A549 (cell line): ENCODE measurements around the gene PLEKHA1. TPM values are rescaled to one million over a fixed set of nuclear protein-coding genes. Genes with fewer than 3 reads are reported as not detected.

Experiments used
- ATAC-seq, 2 experiments: fragments of 200-7000 bp in 1 of 2; fragments of >200 bp in 1 of 2; cut with Nextera tagmentation in 1 of 2; cut with Tn5 transposase in 1 of 2; 3 replicates each; pipeline versions ENCODE4 v1.8.0 to v1.9.1; 2018 to 2020; ENCODE audit warnings: mild to moderate bottlenecking in 1 of 2, moderate library complexity in 1 of 2
- CTCF ChIA-PET: fragments of 300-600 bp; sonication (Branson Sonifier 250); formaldehyde crosslinking; extraction: SDS; loops from one replicate; lab custom pipeline; 2021; ENCODE audit warnings: antibody characterized with exemption, inconsistent platforms; lab: Yijun Ruan, JAX
- POLR2A ChIA-PET: fragments of 350-600 bp; formaldehyde crosslinking; extraction: SDS; loops from one replicate; lab custom pipeline; 2021; ENCODE audit warnings: antibody characterized with exemption, inconsistent platforms; lab: Yijun Ruan, JAX
- DNase-seq, 2 experiments: peaks; one replicate each; pipeline versions ENCODE4 v3.0.0 to v3.0.0-alpha.2; 2011 to 2016; ENCODE audit warnings: low read depth in 1 of 2, low spot score in 1 of 2
- FAIRE-seq: peaks from 2 replicates; lab custom pipeline; 2011; peaks lifted over from hg19 to GRCh38; lab: Jason Lieb, UNC
- H3K27ac ChIP-seq, 2 experiments: fragments of >200 bp; sonication (Bioruptor Twin); formaldehyde crosslinking; 3 replicates each; pipeline ENCODE4 v1.5.1; 2016 to 2017
- H3K4me1 ChIP-seq: fragments of >200 bp; sonication (Bioruptor Twin); formaldehyde crosslinking; 3 replicates; pipeline ENCODE4 v1.6.1; 2016
- H3K4me2 ChIP-seq: fragments of >200 bp; sonication (Bioruptor Twin); formaldehyde crosslinking; 3 replicates; pipeline ENCODE4 v1.6.1; 2016
- H3K4me3 ChIP-seq: fragments of >200 bp; sonication (Bioruptor Twin); formaldehyde crosslinking; 3 replicates; pipeline ENCODE4 v1.5.1; 2016
- H3K9me3 ChIP-seq: fragments of >200 bp; sonication (Bioruptor Twin); formaldehyde crosslinking; 3 replicates; pipeline ENCODE4 v1.6.1; 2016
- BCL3 ChIP-seq: fragments of >200 bp; sonication (Bioruptor Twin); formaldehyde crosslinking; IDR thresholded peaks from 3 replicates; pipeline ENCODE4 v1.6.1; 2016
- BHLHE40 ChIP-seq: IDR thresholded peaks from 2 replicates; pipeline ENCODE4 v1.6.1; 2012; ENCODE audit warnings: low read depth, low read length, inconsistent platforms
- CBX2 ChIP-seq: fragments of 200-600 bp; sonication (generic); IDR thresholded peaks from 2 replicates; pipeline ENCODE4 v1.6.1; 2016; ENCODE audit warnings: low read depth, mild to moderate bottlenecking, borderline replicate concordance
- CHD2 ChIP-seq: fragments of 150-350 bp; IDR thresholded peaks from 2 replicates; pipeline ENCODE4 v1.6.1; 2014; ENCODE audit warnings: low read length; ENCODE audit not compliant: partially characterized antibody
- CTCF ChIP-seq: fragments of >200 bp; sonication (Bioruptor Twin); formaldehyde crosslinking; IDR thresholded peaks from 3 replicates; pipeline ENCODE4 v1.5.1; 2016
- E2F6 ChIP-seq: IDR thresholded peaks from 2 replicates; pipeline ENCODE4 v1.6.1; 2012; ENCODE audit warnings: low read depth, borderline replicate concordance
- EHF ChIP-seq: fragments of 250-450 bp; sonication (Bioruptor Pico); IDR thresholded peaks from 2 replicates; pipeline ENCODE4 v1.5.0; 2020; ENCODE audit warnings: mild to moderate bottlenecking
- ELK1 ChIP-seq: fragments of 150-350 bp; IDR thresholded peaks from 2 replicates; pipeline ENCODE4 v1.6.1; 2014; ENCODE audit warnings: low read depth, mild to moderate bottlenecking, low read length
- EP300 ChIP-seq, 2 experiments: fragments of >200 bp; sonication (Bioruptor Twin); formaldehyde crosslinking; IDR thresholded peaks; 2 replicates in 1 of 2; 3 replicates in 1 of 2; pipeline ENCODE4 v1.6.1; 2016 to 2017
- ESRRA ChIP-seq: fragments of 150-350 bp; IDR thresholded peaks from 2 replicates; pipeline ENCODE4 v1.6.1; 2014; ENCODE audit warnings: mild to moderate bottlenecking, low read length, borderline replicate concordance
- FOSB ChIP-seq: fragments of 250-450 bp; sonication (Bioruptor Pico); IDR thresholded peaks from 2 replicates; pipeline ENCODE4 v1.5.0; 2020; ENCODE audit warnings: mild to moderate bottlenecking, moderate library complexity
- FOSL2 ChIP-seq, 2 experiments: fragments of 450-650 bp in 1 of 2; fragments of >200 bp in 1 of 2; sonication (Bioruptor Twin) in 1 of 2; formaldehyde crosslinking; IDR thresholded peaks; 2 replicates each; pipeline versions ENCODE4 v1.5.0 to v1.6.1; 2016 to 2020; ENCODE audit warnings: mild to moderate bottlenecking in 1 of 2, moderate library complexity in 1 of 2
- FOXS1 ChIP-seq: fragments of 250-450 bp; sonication (Bioruptor Pico); IDR thresholded peaks from 2 replicates; pipeline ENCODE4 v1.5.0; 2020; ENCODE audit warnings: mild to moderate bottlenecking, moderate library complexity
- GATA3 ChIP-seq: IDR thresholded peaks from 2 replicates; pipeline ENCODE4 v1.6.1; 2012; ENCODE audit warnings: borderline replicate concordance
- HES2 ChIP-seq: fragments of >200 bp; sonication (Bioruptor Twin); formaldehyde crosslinking; IDR thresholded peaks from 2 replicates; pipeline ENCODE4 v1.6.1; 2016
- HOXA7 ChIP-seq: fragments of 250-450 bp; sonication (Bioruptor Pico); IDR thresholded peaks from 2 replicates; pipeline ENCODE4 v1.5.0; 2020; ENCODE audit warnings: mild to moderate bottlenecking, moderate library complexity
- HOXB5 ChIP-seq: fragments of 250-450 bp; sonication (Bioruptor Pico); IDR thresholded peaks from 2 replicates; pipeline ENCODE4 v1.5.0; 2020; ENCODE audit warnings: mild to moderate bottlenecking, moderate library complexity
- JUNB ChIP-seq: fragments of >200 bp; sonication (Bioruptor Twin); formaldehyde crosslinking; IDR thresholded peaks from 2 replicates; pipeline ENCODE4 v1.6.1; 2016
- PBX3 ChIP-seq: IDR thresholded peaks from 2 replicates; pipeline ENCODE4 v1.6.1; 2012
- RARB ChIP-seq: fragments of 250-450 bp; sonication (Bioruptor Pico); IDR thresholded peaks from 2 replicates; pipeline ENCODE4 v1.8.0; 2021; ENCODE audit warnings: mild to moderate bottlenecking, moderate library complexity
- REST ChIP-seq: fragments of 200-600 bp; sonication (generic); IDR thresholded peaks from 2 replicates; pipeline ENCODE4 v1.6.1; 2016; ENCODE audit warnings: antibody characterized with exemption, mild to moderate bottlenecking, moderate library complexity
- RFX5 ChIP-seq: fragments of 450-650 bp; IDR thresholded peaks from 2 replicates; pipeline ENCODE4 v1.7.1; 2014; ENCODE audit warnings: antibody characterized with exemption, mild to moderate bottlenecking, moderate library complexity
- ZNF302 ChIP-seq: fragments of 250-450 bp; sonication (Bioruptor Pico); IDR thresholded peaks from 2 replicates; pipeline ENCODE4 v1.9.0; 2021; ENCODE audit warnings: inconsistent platforms, mild to moderate bottlenecking, moderate library complexity
- ZSCAN20 ChIP-seq: fragments of 250-450 bp; sonication (Bioruptor Pico); IDR thresholded peaks from 2 replicates; pipeline ENCODE4 v1.8.0; 2022; ENCODE audit warnings: mild to moderate bottlenecking, moderate library complexity
- WGBS: methylation state at CpG from one replicate; pipeline ENCODE4 v1.1.6; 2017; ENCODE audit errors: missing lambda C conversion rate; 5-methylcytosine and 5-hydroxymethylcytosine counted together
- polyA plus RNA-seq, 4 experiments: library from polyadenylated mRNA; depleted of rRNA in 3 of 4; stranded (reverse); fragments of >200 nt; fragmentation: RNase III in 1 of 4; extraction: RNeasy Plus Mini Kit Qiagen cat#74134 plus additional on column Dnase treatment in 1 of 4; gene quantifications; 2 replicates in 3 of 4; 3 replicates in 1 of 4; pipeline ENCODE4 v1.2.3, GENCODE V29; 2011 to 2017

The PLEKHA1 gene
- polyA plus RNA-seq, 2 of the 4 experiments (the other 2 are of a cell fraction), result 26.7 to 62.4 TPM

GRCh38 chr10:122420624-122421007, 46.1 kb downstream of the PLEKHA1 start:
- 96% methylated on average over 3 of the region's 3 CpGs for WGBS
- H3K4me1 ChIP-seq, result no peaks in the 10 kb centered on the region
- no peaks in the 10 kb centered on the region for H3K9me3 ChIP-seq
- CTCF ChIA-PET, result interaction anchor here (1.6 to 2.6 kb wide), 3 partner anchors 14 to 123 kb away, joined by 6 to 16 read pairs (median 14); no protein-coding TSS in a partner anchor
- no peak overlapping the region for H3K27ac ChIP-seq
- H3K4me2 ChIP-seq, result no peak overlapping the region
- no peak overlapping the region for H3K4me3 ChIP-seq
- ATAC-seq, result no peak
- FAIRE-seq, result no peak
- TF ChIP-seq EP300 (IDR thresholded peaks at IDR 0.05), result no peak
- TF ChIP-seq CBX2, result no peak
- no peak for TF ChIP-seq ZNF302 (CRISPR knock-in tag)
- no peak for TF ChIP-seq REST
- TF ChIP-seq BHLHE40, result no peak
- TF ChIP-seq CHD2, result no peak
- TF ChIP-seq RFX5, result no peak
- no peak for TF ChIP-seq EHF (CRISPR knock-in tag)
- TF ChIP-seq JUNB, result no peak
- TF ChIP-seq CTCF, result no peak
- no peak for TF ChIP-seq FOXS1
- TF ChIP-seq HES2, result no peak
- no peak for TF ChIP-seq FOSL2 (IDR thresholded peaks at IDR 0.05)
- TF ChIP-seq FOSL2 (CRISPR knock-in tag; IDR thresholded peaks at IDR 0.05), result no peak
- no peak for TF ChIP-seq FOSB (CRISPR knock-in tag)
- POLR2A ChIA-PET, result no interaction called here
- no peak for DNase-seq

GRCh38 chr10:122421054-122421625, 46.6 kb downstream of the PLEKHA1 start:
- Histone ChIP-seq H3K4me2 (no peak overlapping the region), H3K4me1 (no peaks in the 10 kb centered on the region), H3K27ac (no peak overlapping the region), H3K4me3 (no peak overlapping the region), H3K9me3 (no peaks in the 10 kb centered on the region)
- CTCF ChIA-PET, result interaction anchor here (1.3 kb wide), 1 partner anchor 122 kb away, joined by 5 read pairs; no protein-coding TSS in a partner anchor
- 75% methylated on average over 3 of the region's 3 CpGs for WGBS
- DNase-seq (no peak), FAIRE-seq (peak; percentile 13), ATAC-seq (no peak)
- POLR2A ChIA-PET, result no interaction called here
- TF ChIP-seq E2F6 (no peak), PBX3 (no peak), BCL3 (no peak), CTCF (no peak), GATA3 (no peak), ESRRA (no peak), ZSCAN20 (CRISPR knock-in tag) (no peak), EP300 (IDR thresholded peaks at IDR 0.05) (no peak), HOXA7 (CRISPR knock-in tag) (no peak), HOXB5 (no peak), RARB (CRISPR knock-in tag) (no peak), ELK1 (no peak)
